Colonic mucosa (tissue), 4 donors: Measurements from ENCODE around the gene SLA2. TPM values are rescaled to one million over a fixed set of nuclear protein-coding genes. Genes with fewer than 3 reads are reported as not detected.
A peak's percentile ranks its signal among the peaks of the same experiment; 100 is the strongest.
"Not testable (repeated sequence)": the region's sequence is repeated elsewhere in the genome, so short reads cannot be mapped to it uniquely, and the experiment has no call there.

ENCODE experiments used
- DNase-seq: peaks from one replicate; pipeline ENCODE4 v3.0.0-alpha.2; 2020
- H3K27ac ChIP-seq: fragments of 200-600 bp; one replicate; pipeline ENCODE4 v1.8.0; 2021
- H3K27me3 ChIP-seq: fragments of 200-600 bp; one replicate; pipeline ENCODE4 v1.8.0; 2021
- H3K36me3 ChIP-seq: fragments of 200-600 bp; one replicate; pipeline ENCODE4 v1.8.0; 2021
- H3K4me1 ChIP-seq: fragments of 200-600 bp; one replicate; pipeline ENCODE4 v1.8.0; 2021; ENCODE audit warnings: mild to moderate bottlenecking
- H3K4me3 ChIP-seq: fragments of 200-600 bp; one replicate; pipeline ENCODE4 v1.8.0; 2021
- H3K9ac ChIP-seq, 2 donors: one replicate each; pipeline ENCODE4 v1.7.0; 2013; ENCODE audit warnings: control low read depth in 2 of 2, low read depth in 2 of 2, low read length in 2 of 2
- H3K9me3 ChIP-seq: fragments of 200-600 bp; one replicate; pipeline ENCODE4 v1.8.0; 2021
- CTCF ChIP-seq: fragments of 200-600 bp; IDR thresholded peaks from one replicate; pipeline ENCODE4 v1.8.0; 2022; ENCODE audit warnings: antibody characterized with exemption, mild to moderate bottlenecking
- intact Hi-C: fragments of 100-400 bp; cut with DNase I; formaldehyde crosslinking; loops from one replicate; pipeline ENCODE4 v1.14.1; 2022
- total RNA-seq, 2 donors: library from RNA; stranded (reverse); fragmentation: NEBNext Ultra II Directional in 1 of 2; extraction: Animal tissue kit (Norgen Biotek cat#: 25700) in 1 of 2; gene quantifications; one replicate each; pipeline ENCODE4 v1.2.1, GENCODE V29; 2021
- donor health status: healthy.
- donor health status: DM: no; HTN: no; CAD: no.
- donor health status: DM: no; HTN: no; CAD: no.

The SLA2 gene
- total RNA-seq, 2 donors from 2014 or later: 0.58 to 0.59 TPM

GRCh38 chr20:36620917-36621316 lies 25.1 kb downstream of the SLA2 start:
- Histone ChIP-seq H3K9me3 (no peaks in the 10 kb centered on the region), H3K36me3 (no peaks in the 10 kb centered on the region)
- TF ChIP-seq CTCF: no peak

GRCh38 chr20:36614781-36615557 lies 31.0 kb downstream of the SLA2 start:
- H3K27ac ChIP-seq: no peak overlapping the region

More at GRCh38 chr20:36620917-36621316, 25.1 kb downstream of the SLA2 start:
- intact Hi-C loops: no loop called here
- Histone ChIP-seq H3K9ac (no peak overlapping the region), H3K27me3 (no peaks in the 10 kb centered on the region), H3K27ac (no peak overlapping the region), H3K4me1 (no peaks in the 10 kb centered on the region), H3K4me3 (no peak overlapping the region)
- no peak for DNase-seq

GRCh38 chr20:36613974-36614373 lies 32.0 kb downstream of the SLA2 start:
- no peak overlapping the region for H3K27ac ChIP-seq
- no peak for TF ChIP-seq CTCF
- no peak overlapping the region for H3K4me3 ChIP-seq
- H3K27me3 ChIP-seq: no peaks in the 10 kb centered on the region
- intact Hi-C loops: loop anchor here (5.0 kb wide), 1 partner anchor 273 kb away; no protein-coding TSS in a partner anchor
- H3K9ac ChIP-seq: no peak overlapping the region
- DNase-seq: peak; percentile 34
- H3K4me1 ChIP-seq: no peaks in the 10 kb centered on the region
- peaks cover 4% of the 10 kb centered on the region for H3K36me3 ChIP-seq
- no peaks in the 10 kb centered on the region for H3K9me3 ChIP-seq

More at GRCh38 chr20:36614781-36615557, 31.0 kb downstream of the SLA2 start:
- no peak for TF ChIP-seq CTCF
- H3K4me1 ChIP-seq: no peaks in the 10 kb centered on the region
- H3K4me3 ChIP-seq: no peak overlapping the region
- DNase-seq: no peak
- no peaks in the 10 kb centered on the region for H3K9me3 ChIP-seq
- intact Hi-C loops: loop anchor here (5.0 kb wide), 1 partner anchor 272 kb away; no protein-coding TSS in a partner anchor
- no peaks in the 10 kb centered on the region for H3K27me3 ChIP-seq
- peaks cover 4% of the 10 kb centered on the region for H3K36me3 ChIP-seq
- H3K9ac ChIP-seq: no peak overlapping the region

GRCh38 chr20:36611625-36612024 lies 34.4 kb downstream of the SLA2 start:
- no peak overlapping the region for H3K9ac ChIP-seq
- no peak for TF ChIP-seq CTCF
- no peak overlapping the region for H3K4me3 ChIP-seq

GRCh38 chr20:36608388-36608728 lies 37.6 kb downstream of the SLA2 start:
- H3K4me1 ChIP-seq, H3K9me3 ChIP-seq, H3K36me3 ChIP-seq, DNase-seq, intact Hi-C loops, H3K27ac ChIP-seq, H3K4me3 ChIP-seq, H3K27me3 ChIP-seq, H3K9ac ChIP-seq: not testable (repeated sequence)

More at GRCh38 chr20:36611625-36612024, 34.4 kb downstream of the SLA2 start:
- Histone ChIP-seq H3K9me3 (no peaks in the 10 kb centered on the region), H3K27ac (no peak overlapping the region), H3K4me1 (peaks cover 4% of the 10 kb centered on the region), H3K27me3 (no peaks in the 10 kb centered on the region), H3K36me3 (peaks cover 4% of the 10 kb centered on the region)
- no peak for DNase-seq
- intact Hi-C loops: loop anchor here (5.0 kb wide), 1 partner anchor 276 kb away; no protein-coding TSS in a partner anchor
